Adipocyte (in vitro differentiated cells): ENCODE results near the gene CBX2.

ENCODE experiments used
- DNase-seq: peaks from one replicate; pipeline ENCODE4 v3.0.0-alpha.2; 2015; ENCODE audit warnings: low read depth
- H3K27me3 ChIP-seq: replicated peaks from 2 replicates; pipeline ENCODE4 v1.7.0; 2013; ENCODE audit warnings: mild to moderate bottlenecking, low read length, moderate library complexity; ENCODE audit not compliant: control insufficient read depth, insufficient read depth
- H3K36me3 ChIP-seq: 2 replicates; pipeline ENCODE4 v1.7.0; 2013; ENCODE audit warnings: low read length, mild to moderate bottlenecking, moderate library complexity; ENCODE audit not compliant: control insufficient read depth, insufficient read depth, severe bottlenecking
- H3K4me1 ChIP-seq: 2 replicates; pipeline ENCODE4 v1.7.0; 2013; ENCODE audit warnings: mild to moderate bottlenecking, low read length, moderate library complexity; ENCODE audit not compliant: control insufficient read depth, insufficient read depth
- H3K4me3 ChIP-seq: 2 replicates; pipeline ENCODE4 v1.7.0; 2013; ENCODE audit warnings: mild to moderate bottlenecking, low read length, moderate library complexity
- H3K9ac ChIP-seq: 2 replicates; pipeline ENCODE4 v1.7.0; 2013; ENCODE audit warnings: mild to moderate bottlenecking, low read length, moderate library complexity
- H3K9me3 ChIP-seq: 2 replicates; pipeline ENCODE4 v1.7.0; 2013; ENCODE audit warnings: mild to moderate bottlenecking, low read length, moderate library complexity; ENCODE audit not compliant: control insufficient read depth

The CBX2 gene

DNA sequence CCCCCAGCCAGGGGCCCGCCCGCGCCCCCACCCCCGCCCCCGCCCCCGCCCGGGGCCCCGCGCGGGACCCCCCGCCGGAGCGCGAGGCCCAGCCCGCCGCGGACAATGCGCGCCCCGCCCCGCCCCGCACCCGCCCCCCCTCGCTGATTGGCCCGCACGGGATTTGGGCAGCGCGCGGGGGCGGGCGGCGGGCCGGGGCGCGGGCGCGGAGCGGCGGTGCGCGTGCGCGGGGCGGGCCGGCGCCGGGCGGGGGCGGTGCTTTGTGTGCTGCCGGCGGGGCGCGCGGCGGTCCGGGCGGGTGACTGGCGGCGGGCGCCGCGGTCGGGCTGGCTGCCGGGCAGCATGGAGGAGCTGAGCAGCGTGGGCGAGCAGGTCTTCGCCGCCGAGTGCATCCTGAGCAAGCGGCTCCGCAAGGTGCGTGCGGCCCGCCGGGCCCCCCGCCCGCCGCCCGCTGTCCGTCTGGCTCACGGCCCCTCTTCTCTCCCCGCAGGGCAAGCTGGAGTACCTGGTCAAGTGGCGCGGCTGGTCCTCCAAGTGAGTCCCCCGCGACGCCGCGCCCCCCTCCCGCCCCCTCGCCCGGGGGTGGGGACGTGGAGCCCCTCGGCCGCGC is at the start of gene CBX2:
Gene CBX2, plus strand, starts transcription at position 255 of the 610 bp plus-strand sequence. Its CDS starts 88 bp downstream, at position 343.
- peak within 1 kb of the TSS; percentile 56 for H3K4me3 ChIP-seq
- DNase-seq = peak; percentile 93
- no peaks in the 10 kb centered on the region for H3K4me1 ChIP-seq
- H3K27me3 ChIP-seq = peaks cover 77% of the 10 kb centered on the region
- H3K9ac ChIP-seq = no peak within 1 kb of the TSS
- H3K36me3 ChIP-seq = no peaks in the 10 kb centered on the region
- no peaks in the 10 kb centered on the region for H3K9me3 ChIP-seq

DNA sequence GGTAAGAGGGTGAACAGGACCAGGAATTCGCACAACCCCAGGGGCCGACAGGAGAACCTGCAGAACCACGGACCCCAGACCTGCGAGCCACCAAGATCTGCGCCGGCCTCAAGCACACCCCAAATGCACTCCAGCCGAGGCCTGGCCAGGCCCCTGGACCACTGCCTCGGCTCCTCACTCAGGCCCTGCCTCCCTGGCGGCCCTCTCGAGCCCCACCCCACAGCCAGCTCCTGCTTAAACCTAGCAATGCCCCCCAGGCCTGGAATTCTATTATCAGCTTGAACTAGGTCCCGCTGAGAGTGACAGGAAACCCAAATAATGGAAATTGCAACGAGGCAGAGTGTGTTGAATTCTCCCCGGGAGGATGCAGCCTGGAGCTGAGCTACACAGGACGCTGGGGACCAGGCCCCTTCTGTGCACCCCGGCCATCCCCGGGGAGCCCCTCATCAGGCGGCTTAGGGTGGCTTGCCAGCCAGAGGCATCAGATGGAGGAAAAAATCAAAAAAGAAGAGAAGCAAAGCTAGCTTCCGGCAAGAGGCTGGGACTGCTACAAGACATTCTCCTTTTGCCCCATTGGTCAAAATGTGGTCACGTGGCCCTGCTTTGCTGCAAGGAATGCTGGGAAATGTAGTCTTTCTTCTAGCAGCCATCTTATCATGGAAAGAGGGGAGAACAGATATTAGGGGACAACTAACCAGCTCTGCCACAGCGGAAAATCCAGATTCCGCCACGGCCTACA is 49.6 kb upstream of the CBX2 start:
- Histone ChIP-seq H3K4me3 (peak overlapping the region; percentile 77), H3K27me3 (no peaks in the 10 kb centered on the region), H3K36me3 (no peaks in the 10 kb centered on the region), H3K9me3 (no peaks in the 10 kb centered on the region), H3K9ac (peak overlapping the region; percentile 64), H3K4me1 (no peaks in the 10 kb centered on the region)
- peak; percentile 93 for DNase-seq

DNA sequence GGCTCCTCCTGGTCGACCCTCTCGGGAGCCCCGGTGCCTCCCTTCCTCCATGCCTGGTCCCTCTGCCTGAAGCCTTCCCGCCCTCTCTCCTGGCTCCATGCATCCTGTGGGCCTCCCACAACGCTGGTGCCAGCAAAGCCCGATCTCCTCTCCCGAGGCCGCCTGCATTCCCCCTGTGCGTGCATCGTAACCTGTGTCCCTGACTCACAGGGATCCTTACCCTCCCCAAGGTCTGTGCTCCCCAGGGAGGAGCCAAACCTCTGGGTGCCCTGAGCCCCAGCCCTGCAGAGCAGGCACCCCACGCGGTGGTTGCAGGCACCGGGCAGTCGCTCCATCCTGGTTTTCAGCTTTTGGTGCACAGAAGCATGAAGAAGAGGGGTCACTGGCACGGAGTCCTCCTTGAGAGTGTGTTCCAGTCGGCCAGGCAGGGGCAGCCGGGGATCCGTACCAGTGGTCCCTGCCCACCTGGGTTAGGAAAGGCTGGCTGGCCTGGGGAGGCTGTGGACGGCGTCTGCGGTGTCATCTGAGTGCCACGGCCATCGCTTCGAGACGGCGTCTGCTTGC is 49.0 kb upstream of the CBX2 start:
- no peak for DNase-seq
- Histone ChIP-seq H3K9ac (no peak overlapping the region), H3K27me3 (no peaks in the 10 kb centered on the region), H3K4me1 (no peaks in the 10 kb centered on the region), H3K4me3 (peak overlapping the region; percentile 77), H3K36me3 (no peaks in the 10 kb centered on the region), H3K9me3 (no peaks in the 10 kb centered on the region)

GRCh38 chr17:79729761-79730160 is 48.2 kb upstream of the CBX2 start:
- Histone ChIP-seq H3K36me3 (no peaks in the 10 kb centered on the region), H3K27me3 (no peaks in the 10 kb centered on the region), H3K9me3 (no peaks in the 10 kb centered on the region), H3K4me3 (no peak overlapping the region), H3K4me1 (no peaks in the 10 kb centered on the region), H3K9ac (no peak overlapping the region)
- no peak for DNase-seq

DNA sequence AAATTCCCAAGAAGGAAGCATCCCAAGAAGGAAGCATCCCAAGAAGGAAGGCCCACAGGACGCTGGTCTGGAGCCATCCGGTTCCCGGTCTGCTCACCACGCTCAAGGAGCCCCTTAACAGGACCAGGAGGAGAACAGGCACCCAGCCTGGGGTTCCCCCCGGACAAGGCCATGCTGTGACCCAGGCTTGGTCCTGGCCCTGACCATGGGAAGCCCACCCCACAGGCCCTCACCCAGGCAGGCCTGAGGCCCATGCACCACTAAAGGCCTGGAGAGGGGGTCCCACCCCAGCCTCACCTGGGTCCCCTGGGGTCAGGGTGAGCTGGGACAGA is 47.5 kb upstream of the CBX2 start:
- no peak overlapping the region for H3K4me3 ChIP-seq
- no peaks in the 10 kb centered on the region for H3K9me3 ChIP-seq
- H3K36me3 ChIP-seq = no peaks in the 10 kb centered on the region
- no peaks in the 10 kb centered on the region for H3K4me1 ChIP-seq
- H3K9ac ChIP-seq = no peak overlapping the region
- no peaks in the 10 kb centered on the region for H3K27me3 ChIP-seq
- no peak for DNase-seq

DNA sequence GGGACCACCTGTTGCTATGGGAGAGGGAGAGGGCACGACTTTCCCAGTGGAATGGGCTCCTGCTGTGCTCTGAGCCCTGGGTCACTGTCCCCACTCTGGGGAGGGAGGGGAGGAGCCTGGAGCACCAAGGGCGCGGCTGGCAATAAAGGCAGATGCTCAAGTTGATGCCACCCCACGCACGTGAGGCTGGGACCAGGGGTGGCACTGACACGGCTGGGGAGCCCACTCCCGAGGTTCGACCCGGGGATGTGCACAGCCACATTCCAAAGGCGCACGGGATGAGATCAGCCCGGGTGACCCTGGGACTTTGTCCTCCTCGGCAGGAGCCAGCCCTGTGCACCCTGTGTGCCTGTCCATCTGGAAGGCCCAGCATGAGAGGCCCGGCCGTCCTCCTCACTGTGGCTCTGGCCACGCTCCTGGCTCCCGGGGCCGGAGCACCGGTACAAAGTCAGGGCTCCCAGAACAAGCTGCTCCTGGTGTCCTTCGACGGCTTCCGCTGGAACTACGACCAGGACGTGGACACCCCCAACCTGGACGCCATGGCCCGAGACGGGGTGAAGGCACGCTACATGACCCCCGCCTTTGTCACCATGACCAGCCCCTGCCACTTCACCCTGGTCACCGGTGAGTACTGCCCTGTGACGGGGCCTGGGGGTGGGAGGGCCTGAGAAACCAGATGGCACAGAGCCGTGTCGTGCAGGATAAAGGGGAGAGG is 47.0 kb upstream of the CBX2 start, which contains the start of gene ENPP7:
Gene ENPP7, plus strand, starts transcription at position 175 of the 715 bp plus-strand sequence. Its CDS starts 197 bp downstream, at position 372.
- H3K36me3 ChIP-seq = no peaks in the 10 kb centered on the region
- H3K9ac ChIP-seq = no peak within 1 kb of the TSS
- no peaks in the 10 kb centered on the region for H3K4me1 ChIP-seq
- DNase-seq = no peak
- no peaks in the 10 kb centered on the region for H3K27me3 ChIP-seq
- no peak within 1 kb of the TSS for H3K4me3 ChIP-seq
- H3K9me3 ChIP-seq = no peaks in the 10 kb centered on the region

GRCh38 chr17:79732254-79732653 is 45.7 kb upstream of the CBX2 start:
- Histone ChIP-seq H3K9me3 (no peaks in the 10 kb centered on the region), H3K4me3 (no peak overlapping the region), H3K4me1 (no peaks in the 10 kb centered on the region), H3K9ac (no peak overlapping the region), H3K36me3 (no peaks in the 10 kb centered on the region), H3K27me3 (peaks cover 10% of the 10 kb centered on the region)
- no peak for DNase-seq

GRCh38 chr17:79732804-79733691 is 44.9 kb upstream of the CBX2 start:
- no peak for DNase-seq
- Histone ChIP-seq H3K36me3 (no peaks in the 10 kb centered on the region), H3K4me1 (no peaks in the 10 kb centered on the region), H3K9me3 (no peaks in the 10 kb centered on the region), H3K27me3 (peaks cover 17% of the 10 kb centered on the region), H3K4me3 (no peak overlapping the region), H3K9ac (no peak overlapping the region)

DNA sequence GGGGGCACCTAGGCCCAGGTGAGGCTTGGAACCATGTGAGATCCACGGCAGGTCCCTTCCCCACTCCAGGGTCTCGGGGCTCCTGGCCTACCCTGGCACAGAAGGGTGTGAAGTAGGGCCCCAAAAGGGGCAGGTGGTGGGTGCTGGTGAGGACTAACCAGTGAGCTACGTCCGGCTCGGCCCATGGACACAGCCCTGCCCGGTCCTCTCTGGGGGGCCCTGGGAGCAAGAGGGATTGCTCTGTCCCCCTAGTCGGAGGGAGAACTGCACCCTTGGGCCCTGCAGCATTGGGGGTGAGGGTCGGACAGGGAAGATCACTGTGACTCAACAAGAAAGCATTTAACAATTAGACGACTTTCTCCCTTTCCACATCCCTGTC is 44.3 kb upstream of the CBX2 start:
- Histone ChIP-seq H3K9me3 (no peaks in the 10 kb centered on the region), H3K27me3 (peaks cover 23% of the 10 kb centered on the region), H3K4me1 (no peaks in the 10 kb centered on the region), H3K9ac (no peak overlapping the region), H3K36me3 (no peaks in the 10 kb centered on the region), H3K4me3 (no peak overlapping the region)
- no peak for DNase-seq

DNA sequence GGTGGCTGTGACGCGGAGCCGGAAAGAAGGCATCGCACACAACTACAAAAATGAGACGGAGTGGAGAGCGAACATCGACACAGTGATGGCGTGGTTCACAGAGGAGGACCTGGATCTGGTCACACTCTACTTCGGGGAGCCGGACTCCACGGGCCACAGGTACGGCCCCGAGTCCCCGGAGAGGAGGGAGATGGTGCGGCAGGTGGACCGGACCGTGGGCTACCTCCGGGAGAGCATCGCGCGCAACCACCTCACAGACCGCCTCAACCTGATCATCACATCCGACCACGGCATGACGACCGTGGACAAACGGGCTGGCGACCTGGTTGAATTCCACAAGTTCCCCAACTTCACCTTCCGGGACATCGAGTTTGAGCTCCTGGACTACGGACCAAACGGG is 42.9 kb upstream of the CBX2 start:
- no peaks in the 10 kb centered on the region for H3K36me3 ChIP-seq
- no peaks in the 10 kb centered on the region for H3K4me1 ChIP-seq
- no peak overlapping the region for H3K9ac ChIP-seq

More for the DNA sequence above, 42.9 kb upstream of the CBX2 start:
- no peak overlapping the region for H3K4me3 ChIP-seq
- no peaks in the 10 kb centered on the region for H3K9me3 ChIP-seq
- no peak for DNase-seq
- H3K27me3 ChIP-seq = peaks cover 37% of the 10 kb centered on the region
